Occipital lobe (tissue), 2 donors: ENCODE results near the gene FBXL20. TPM values are rescaled to one million over a fixed set of nuclear protein-coding genes. Genes with fewer than 3 reads are reported as not detected.
"Not testable (repeated sequence)": the region's sequence is repeated elsewhere in the genome, so short reads cannot be mapped to it uniquely, and the experiment has no call there.

Experiments used
- DNase-seq: peaks from one replicate; lab custom pipeline; 2025; lab: John Stamatoyannopoulos, UW
- total RNA-seq: library from RNA; depleted of rRNA; stranded (reverse); fragments of >200 nt; gene quantifications from one replicate; pipeline ENCODE4 v1.2.3, GENCODE V29; 2014

Gene FBXL20, protein sequence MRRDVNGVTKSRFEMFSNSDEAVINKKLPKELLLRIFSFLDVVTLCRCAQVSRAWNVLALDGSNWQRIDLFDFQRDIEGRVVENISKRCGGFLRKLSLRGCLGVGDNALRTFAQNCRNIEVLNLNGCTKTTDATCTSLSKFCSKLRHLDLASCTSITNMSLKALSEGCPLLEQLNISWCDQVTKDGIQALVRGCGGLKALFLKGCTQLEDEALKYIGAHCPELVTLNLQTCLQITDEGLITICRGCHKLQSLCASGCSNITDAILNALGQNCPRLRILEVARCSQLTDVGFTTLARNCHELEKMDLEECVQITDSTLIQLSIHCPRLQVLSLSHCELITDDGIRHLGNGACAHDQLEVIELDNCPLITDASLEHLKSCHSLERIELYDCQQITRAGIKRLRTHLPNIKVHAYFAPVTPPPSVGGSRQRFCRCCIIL
- total RNA-seq = 22.9 TPM

DNA sequence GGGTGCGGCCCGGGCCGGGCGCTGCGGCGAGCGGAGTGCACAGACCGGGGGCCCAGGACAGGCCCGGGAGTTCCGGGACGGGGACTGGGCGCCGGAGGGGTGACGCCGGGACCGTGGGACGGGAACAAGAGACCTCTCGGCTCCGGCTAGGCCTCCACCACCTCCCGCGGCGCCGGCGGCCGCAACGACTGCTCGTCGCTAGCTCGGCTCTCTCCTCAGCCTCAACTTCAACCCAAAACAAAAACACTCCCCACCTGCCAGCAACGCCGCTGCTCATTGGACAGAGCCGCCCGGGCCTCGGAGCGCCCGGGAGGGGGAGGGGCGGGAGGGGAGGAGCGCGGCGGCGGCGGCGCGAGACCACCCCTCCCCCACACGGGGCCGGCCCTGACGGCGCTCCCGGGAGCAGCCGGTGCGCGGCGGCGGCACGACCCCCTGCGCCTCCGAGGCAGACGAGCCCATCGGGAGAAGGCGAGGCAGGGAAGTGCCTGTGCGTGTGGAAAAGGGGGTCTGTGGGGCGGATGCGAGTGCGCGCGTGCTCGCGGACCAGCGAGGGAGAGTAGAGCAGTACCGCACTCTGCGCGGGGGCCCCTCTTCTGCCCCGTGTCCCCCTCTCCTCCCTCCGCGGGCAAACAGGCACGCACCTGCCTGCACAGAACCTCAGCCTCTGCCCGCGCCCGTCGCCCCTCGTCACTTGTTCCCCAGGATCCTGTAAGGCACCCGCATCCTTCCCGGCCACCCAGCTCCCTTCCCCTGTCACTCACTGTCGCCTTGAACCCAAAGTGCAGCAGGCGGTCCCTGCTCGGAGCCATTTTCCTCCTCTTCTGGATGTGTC is at the start of gene FBXL20:
Gene FBXL20, minus strand, starts transcription at position 215 of the 832 bp plus-strand sequence. CDS start 224 bp downstream, outside the sequence.
- peak; percentile 85 for DNase-seq

DNA sequence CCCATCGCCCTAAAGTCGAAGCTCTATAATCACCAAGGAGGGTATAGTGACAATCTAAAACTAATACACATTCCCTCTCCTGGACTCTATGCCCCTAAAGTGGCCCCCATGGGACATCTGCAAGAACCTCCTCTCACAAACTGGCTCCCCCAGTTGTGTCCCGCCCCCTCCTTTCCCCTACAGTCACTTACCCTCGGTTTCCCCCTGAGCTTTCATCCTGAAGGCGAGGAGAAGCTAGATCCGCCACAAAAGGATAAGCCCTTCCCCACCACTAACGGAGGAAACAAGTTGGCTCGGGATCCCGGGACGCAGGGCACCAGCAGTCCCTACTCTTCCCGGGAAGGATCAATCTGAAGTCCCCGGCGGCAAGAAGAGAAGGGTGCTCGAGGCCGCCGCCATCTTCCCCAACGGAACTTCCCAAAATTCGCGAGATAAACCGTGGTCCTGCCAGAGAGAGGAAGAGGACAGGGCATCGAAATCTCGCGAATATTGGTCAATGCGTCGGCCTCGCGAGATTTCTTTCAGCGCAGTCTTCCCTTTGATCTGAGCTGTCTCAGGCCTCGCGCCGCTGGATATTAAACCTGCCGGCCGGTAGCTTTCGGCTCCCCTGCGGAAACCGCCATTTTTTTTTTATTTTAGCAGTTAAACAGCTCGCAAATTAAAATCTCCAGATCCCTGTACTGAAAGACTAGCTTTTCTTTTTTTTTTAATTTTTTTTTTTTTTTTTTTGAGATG is 49.6 kb upstream of the FBXL20 start, which contains the start of gene MED1:
Gene MED1, minus strand, starts transcription at position 417 of the 735 bp plus-strand sequence. Its CDS starts 201 bp downstream, at position 216.
- peak; percentile 87 for DNase-seq

DNA sequence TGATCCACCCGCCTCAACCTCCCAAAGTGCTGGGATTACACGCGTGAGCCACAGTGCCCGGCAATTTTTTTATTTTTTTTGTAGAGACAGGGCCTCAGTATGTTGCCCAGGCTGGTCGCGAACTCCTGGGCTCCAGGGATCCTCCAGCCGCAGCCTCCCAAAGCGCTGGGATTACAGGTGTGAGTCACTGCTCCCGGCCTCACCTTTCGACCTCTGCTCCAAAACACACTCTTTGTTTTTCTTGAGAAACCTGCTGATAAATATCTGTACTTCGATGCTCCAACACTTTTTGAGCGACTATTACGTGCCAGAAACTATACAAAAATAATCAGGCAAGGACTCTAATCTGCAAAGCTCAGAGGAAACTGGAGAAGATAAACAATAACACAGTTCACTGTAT is 48.6 kb upstream of the FBXL20 start:
- DNase-seq = no peak

DNA sequence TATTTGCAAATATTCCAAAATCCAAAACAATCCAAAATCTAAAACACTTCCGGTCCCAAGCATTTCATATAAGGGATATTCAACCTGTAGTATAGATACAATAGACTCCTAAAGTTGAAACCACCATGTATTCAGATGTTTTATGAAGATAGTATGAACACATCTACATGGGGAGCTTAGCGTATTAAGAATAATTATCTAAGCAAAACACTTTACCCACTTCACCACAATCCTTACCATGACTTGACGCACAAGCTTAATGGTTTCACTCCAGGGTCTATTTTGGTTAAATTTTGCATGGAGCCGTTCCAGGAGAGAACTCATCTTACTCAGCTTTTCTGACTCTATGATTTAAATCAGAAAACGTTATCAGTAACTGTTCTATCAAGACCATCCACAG is 46.1 kb upstream of the FBXL20 start:
- no peak for DNase-seq

DNA sequence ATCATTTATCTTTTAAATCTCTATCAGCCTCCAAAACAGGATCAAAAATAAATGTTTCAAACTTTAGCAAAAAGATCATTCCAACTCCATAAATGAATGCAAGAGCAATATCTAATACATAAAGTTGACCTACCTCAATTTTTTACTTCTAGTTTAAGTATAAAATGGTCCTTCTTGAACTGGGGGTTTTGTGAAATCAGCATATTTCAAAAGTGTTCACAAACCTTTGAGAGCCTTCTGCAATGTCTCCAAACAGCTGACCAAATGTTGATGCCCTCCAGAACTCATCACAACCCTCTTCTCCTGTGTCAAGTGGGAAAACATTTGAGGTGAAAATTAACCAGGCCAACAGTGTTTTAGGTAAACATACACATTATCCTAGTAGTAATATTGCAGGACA is 41.9 kb upstream of the FBXL20 start:
- no peak for DNase-seq

DNA sequence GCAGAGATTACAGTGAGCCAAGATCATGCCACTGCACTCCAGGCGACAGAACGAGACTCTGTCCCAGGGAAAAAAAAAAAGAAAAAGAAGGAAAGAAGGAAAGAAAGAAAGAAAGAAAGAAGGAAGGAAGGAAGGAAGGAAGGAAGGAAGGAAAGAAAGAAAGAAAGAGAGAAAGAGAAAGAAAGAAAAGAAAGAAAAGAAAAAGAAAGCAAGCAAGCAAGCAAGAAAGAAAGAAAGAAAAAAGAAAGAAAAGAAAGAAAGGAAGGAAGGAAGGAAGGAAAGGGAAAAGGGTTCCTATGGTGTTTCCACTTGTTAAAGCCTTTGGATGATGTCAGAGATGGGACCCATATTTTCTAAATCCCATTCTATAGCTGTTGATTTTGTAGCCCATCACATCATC is 38.4 kb upstream of the FBXL20 start:
- not testable (repeated sequence) for DNase-seq

DNA sequence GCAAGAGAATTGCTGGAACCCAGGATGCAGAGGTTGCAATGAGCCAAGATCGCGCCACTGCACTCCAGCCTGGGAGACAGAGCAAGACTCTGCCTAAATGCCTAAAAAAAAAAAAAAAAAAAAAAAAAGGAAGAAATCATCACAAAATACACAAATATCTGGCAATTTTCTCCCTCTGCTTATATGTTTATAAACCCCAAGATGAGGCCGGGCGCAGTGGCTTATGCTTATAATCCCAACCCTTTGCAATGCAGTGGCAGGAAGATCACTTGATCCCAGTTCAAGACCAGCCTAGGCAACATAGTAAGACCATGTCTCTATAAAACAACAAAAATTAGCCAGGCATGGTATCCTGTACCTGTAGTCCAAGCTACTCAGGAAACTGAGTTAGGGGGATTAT is 28.2 kb upstream of the FBXL20 start:
- DNase-seq = no peak

DNA sequence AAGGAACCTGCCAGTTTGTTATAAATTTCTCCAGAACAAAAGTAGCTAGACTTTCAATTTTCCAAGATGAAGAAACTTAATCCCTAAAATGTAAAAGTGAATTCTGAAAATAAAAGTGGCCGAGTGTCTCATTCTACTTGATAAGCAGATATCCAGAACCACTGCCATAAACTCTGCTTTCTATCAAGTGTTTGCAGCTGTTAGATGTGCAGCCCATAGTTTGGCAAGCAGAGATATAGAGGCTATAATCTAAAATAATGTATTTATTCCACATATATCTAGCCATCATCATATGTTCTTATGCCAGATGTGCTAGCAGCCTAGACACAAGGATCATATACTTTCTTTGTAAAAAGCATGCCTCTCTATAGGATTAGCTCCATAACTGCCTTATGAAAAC is 14.7 kb upstream of the FBXL20 start:
- DNase-seq = no peak

DNA sequence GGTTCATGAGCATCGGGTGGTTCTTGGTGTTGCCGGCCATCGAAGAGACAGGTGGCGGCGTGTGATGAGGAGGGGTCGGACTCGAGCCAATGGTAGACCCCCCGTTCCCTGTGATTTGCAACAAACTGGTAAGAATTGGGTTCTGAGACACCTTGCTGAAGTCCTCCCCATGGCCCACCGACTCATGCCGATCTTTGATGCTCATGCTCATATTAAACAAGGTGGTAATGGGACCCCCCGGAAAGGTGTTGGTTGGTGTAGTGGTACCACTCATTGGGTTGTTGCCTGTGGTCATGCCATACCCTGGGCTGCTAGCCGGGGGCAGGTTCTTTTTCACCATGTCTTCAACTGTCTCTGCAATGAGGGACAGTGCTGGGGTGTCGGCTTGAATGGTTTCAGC is 8.9 kb upstream of the FBXL20 start:
- DNase-seq = no peak

DNA sequence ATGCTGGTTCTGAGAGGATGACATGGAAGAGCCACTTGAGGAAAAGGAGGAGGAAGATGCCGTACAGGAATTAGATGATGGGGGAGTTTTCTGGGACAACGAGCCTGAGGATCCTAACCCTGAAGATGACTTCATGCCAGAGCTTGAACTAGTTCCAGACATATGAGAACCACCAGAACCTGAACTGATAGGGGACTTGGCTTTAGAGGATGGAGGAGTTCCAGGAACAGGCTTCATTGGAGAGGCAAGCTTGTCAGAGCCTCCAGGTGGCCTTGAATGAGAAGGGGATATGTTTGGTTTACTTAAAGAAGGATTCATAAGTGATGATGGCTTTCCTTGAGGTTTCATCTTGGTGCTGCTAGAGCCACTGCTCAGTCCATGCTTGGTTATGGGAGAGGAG is 6.9 kb upstream of the FBXL20 start:
- DNase-seq = no peak

DNA sequence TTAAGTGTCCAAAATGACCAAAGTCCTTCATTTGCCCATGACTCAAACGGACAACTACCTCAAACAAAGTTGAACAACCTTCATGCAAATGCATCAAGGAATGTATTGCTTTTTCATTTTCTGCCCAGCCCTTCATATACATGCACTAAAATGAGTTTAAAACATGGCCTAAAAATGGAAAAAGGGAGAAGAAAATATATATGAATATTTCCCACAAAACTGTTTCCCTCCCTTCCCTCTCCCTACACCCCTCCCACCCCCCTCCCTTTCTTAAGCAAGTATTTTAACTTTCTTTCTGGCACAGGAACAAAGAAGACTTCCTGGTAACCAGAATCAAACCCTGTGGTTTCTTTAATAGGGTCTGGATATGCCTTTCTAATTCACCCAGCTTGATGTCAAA is 5.5 kb upstream of the FBXL20 start:
- DNase-seq = no peak

DNA sequence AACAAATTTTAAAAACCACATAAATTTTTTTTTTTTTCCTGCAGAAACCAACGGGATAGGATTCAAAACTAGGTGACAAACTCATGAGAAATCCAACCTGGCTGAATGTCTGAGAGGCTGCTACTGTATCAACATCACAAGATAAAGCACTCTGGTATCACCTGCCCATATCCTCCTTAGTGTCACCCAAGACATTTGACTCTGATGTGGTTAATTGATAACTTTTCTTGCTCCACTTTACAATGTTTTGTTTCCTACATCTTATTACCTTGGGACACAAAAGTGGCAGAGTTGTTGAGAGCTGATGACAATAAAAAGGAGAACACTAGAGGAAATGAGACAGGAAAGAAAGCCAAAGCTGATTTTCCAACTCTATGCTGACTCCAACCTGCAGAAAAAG is 4.0 kb upstream of the FBXL20 start:
- DNase-seq = no peak

DNA sequence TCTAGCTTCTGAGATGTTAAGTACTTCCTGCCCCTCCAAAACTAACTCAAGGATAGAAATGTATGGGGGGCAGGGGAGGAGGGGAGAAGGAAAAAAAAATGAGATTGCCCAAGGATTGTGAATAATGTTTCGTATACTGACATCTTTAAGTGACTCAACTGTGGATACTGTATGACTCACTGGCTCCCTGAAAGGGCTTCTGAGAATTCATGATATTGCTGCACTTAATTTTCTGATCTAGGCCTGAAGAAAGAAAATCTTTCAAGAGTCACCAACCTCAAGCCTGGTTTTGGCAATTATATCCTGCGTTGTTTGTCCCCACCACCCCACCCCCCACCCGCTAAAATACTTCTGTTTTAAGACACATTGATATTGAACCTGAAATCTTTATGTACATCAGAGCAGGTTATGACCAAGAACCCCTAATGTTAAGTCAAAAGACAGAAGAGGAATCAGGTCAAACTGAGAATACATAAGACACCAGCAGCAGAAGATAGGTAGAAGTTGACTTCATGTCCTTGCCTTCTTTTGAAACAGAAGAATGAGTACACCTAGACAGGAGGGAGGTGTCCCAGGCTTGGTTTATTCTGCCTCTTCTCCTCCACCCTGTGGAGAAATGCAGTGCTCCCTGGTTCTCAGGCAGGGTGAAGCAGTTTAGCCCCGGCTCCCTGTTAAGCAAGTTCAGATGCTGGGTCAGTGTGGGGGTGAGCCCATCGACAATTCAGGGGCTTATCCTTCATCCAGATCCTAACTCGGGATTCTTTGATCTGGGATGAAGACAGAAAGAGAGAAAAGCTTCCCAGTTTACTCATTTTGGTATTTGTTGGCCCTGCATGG is 3.3 kb upstream of the FBXL20 start:
- DNase-seq = no peak

DNA sequence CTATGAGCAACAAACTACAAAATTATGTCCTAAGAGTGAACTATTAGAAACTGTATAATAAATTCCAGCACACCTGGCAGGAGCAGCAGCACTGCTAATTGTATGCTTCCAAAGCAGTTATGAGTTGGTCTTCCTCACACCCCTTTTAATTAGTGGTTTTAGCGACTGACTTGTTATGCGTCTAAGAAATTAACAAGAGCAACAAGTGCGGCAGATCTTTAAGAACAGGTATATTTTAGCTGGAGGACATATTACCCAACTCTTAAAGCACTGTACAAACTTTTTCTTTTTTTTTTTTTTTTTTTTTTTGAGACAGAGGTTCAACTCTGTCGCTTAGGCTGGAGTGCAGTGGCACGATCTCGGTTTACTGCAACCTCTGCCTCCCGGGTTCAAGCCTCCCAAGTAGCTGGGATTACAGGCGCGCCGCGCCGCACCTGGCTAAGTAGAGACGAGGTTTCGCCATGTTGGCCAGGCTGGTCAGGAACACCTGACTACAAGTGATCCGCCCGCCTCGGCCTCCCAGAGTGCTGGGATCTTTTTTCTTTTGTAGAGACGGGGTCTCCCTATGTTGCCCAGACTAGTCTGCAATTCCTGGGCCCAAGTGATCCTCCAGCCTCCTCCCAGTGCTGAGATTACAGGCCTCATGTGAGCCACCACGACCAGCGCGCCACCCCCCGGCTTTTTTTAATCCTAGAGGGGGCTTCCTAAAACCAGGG is 1.6 kb upstream of the FBXL20 start:
- DNase-seq = no peak

DNA sequence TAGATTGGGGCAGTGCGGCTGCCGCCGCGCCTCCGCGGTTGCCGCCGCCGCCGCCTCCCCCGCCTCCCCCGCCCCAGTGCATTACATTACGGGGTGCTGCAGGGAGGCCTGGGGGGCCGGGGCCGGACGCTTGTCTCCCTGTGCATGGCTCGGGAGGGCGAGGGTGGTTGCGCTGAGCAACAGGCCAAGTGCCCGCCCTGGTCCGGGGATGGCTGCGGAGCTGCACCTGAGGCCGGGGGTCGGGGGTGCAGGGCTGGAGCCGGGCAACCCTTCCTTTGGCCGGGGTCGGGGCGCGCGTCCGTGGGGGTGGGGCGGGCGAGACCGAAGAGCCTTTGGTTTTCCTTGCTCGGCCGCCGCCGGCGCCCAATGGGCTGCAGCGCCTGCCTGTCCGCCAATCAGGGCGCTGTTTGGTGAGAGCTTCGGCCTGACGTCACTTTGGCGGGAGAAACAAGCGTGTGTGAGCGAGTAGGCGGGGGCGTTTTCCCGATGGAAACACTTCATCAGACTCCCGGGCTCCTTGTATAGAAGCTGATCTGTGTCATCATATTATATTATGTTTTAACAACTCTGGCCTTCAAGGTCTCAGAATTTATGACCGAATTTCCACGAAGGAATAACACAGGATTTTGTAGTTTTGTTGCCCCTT is 941 bp upstream of the FBXL20 start:
- DNase-seq = peak; percentile 94

DNA sequence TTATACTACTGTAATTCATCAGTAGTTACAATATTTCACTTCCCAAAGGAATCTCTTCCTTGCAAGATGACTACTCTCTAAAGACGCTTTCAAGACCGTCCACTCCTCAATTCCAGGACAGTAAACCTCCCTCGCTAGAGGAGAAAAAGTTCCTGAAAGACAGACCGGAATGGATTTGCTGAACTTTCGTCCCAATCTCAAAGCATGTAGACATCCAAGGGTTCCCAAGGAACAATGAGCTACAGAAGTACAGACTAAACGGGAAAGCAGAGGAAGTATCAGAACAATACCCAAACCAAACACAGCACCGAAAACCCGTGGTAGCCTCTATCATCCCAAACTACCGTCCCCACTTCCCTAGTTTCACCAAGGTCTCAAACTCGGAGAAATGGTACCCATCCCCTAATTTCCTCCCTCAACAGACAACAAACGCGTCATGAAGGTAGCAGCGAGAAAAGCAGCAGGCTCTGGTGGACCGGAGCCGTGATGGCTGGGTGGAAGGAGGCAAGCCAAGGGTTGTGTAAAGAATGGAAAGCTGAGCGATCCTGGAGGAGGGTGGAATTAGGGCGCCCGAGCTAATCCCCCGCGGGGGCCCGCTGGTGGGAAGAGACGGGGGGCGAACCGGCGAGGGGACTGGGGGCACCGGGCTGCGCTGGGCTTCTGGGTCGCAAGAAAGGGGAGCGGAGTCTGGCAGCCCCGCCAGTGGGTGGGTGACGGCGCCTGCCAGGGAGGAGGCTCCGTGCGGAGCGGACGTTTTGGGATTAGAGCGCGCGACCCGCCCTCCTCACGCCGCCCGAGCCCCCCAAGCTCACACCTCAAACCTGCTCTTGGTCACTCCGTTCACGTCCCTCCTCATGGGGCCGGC is 647 bp downstream of the FBXL20 start:
- DNase-seq = no peak

DNA sequence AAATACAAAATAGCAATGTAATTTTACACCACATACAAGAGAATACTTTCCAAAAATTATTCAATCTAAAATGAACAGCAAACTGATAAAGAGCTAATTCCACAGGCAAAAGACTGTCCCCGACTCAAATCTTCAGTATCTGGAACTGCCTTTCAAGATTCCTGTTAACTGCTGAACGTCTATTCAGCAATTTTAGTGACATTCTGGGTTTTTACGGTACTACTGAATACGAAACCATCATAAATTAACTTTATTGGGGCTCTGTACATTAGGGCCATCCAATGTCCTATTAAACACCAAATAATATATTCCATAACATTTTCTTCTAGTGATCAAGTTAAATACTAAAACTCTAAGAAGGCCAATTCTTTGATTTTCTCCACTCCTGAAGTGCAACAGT is 1.6 kb downstream of the FBXL20 start:
- no peak for DNase-seq

DNA sequence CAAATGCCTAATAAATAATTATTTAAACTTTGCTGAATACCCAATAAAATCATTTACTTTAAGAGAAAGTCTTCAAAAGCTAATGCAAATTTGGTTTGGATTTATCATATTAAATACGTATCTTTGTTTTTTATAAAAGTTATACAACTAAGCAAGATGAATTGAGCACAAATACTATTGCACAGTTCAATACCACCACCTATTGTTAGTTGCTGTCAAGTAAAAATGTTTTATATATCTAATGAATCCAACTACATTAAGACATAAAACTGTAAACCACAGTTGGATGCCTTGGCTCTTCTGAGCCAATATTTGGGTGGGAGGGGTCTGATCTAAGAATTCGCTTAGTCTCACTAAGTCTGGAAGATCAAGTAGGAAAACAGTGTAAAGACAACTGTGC is 7.7 kb downstream of the FBXL20 start:
- no peak for DNase-seq

DNA sequence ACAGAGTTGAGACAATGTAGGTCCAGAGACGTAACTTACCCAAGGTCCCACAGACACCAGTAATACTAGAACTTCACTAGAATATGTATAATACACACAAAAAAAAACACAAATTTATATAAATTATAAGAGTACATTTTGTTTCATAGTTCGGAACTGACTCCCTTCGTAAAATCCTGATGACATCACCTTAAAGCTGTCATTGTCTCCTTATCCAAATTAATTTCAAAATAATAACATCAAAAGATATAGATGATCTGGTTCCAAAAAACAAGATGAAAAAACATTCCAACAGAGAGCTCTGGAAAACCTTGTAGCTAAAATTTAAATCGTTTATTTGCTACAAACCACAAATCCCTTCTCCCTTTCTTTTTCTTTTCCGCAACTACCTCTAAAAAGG is 10.0 kb downstream of the FBXL20 start:
- DNase-seq = no peak
